ENCODE data around the gene MLLT3.
A peak's percentile ranks its signal among the peaks of the same experiment; 100 is the strongest.

Gene MLLT3

DNA sequence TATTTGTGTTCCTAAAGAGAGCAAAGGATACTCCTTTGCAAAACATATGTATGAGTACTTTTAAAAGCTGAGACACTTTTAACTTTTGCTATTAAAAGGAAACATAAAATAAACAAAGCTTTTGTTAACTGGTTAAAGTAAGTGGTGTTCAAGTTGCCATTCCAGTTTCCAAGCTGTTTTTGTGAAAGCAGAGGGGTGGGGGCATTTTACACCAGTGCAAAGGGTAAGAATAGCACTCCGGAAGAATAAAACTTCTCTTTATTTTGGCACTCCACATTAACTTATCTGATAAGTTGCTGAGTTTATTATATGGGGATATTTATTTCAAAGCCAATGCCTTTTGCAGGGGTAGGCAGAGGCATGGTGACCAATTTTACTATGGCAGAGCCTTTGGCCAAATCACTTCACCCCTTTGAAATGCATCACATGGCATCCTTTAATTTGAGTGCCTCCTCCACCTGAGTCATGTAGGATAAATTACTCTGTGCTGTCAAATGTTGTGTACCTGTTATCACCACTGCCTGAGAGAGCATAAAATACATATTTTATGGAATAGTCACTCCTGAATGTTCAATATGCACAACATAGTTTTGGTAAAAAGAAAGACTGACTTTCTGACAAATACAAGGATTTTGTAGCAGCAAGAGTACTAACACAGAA lies 62.9 kb downstream of the MLLT3 start:
- DNase-seq (ENCODE audit: low read depth in 1 of 2, low spot score in 1 of 2), result no peak

DNA sequence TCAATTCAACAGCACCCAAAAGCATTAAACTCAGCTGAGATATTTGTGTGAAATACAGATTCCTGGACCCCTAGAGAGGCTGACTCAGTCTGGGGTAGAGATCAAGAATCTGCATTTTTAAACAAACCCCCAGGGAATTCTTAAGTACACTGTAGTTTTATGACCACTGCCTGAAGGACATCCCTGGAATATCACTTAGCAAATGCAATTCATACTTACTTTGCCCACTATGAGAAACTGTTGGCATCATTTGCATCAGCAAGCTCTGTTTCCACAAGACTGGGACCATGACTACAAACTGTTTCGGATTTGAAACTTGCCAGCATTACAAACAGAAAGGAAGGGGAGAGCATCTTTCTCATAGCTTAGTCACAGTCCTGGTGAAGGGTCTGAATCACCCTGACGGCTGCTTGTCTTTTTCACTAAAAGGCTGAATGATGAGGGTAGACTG lies 63.7 kb downstream of the MLLT3 start:
- peak in 1 of 2 donors; percentile 57 for DNase-seq (ENCODE audit: low read depth in 1 of 2, low spot score in 1 of 2)

DNA sequence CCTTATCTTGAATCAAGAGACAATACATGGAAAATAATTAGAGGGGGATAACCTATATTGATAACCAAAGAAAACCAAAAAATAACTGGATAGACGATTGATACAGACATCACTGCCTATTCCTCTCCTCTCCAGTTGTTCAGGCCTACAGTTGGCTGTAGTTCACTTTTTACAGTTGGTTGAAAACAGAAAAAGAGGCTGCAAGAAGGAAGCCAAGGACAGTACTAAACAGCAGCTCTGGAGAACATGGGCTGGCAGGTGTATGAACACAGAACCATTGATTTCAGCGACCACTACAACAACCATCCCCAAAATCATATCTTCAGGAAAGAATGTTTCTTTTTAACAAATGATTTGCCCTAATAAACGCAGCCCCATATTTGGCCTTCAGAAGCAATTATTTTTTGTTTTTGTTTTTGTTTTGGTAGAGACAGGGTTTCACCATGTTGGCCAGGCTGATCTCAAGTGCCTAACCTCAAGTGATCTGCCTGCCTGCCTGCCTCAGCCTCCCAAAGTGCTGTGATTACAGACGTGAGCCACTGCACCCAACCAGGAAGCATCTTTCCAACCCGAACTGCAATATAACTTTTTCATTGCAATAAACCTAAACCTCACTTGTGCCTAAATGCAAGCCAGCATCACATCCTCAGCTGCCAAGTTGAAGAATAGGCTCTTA lies 64.3 kb downstream of the MLLT3 start:
- DNase-seq (ENCODE audit: low read depth in 1 of 2, low spot score in 1 of 2), result no peak

DNA sequence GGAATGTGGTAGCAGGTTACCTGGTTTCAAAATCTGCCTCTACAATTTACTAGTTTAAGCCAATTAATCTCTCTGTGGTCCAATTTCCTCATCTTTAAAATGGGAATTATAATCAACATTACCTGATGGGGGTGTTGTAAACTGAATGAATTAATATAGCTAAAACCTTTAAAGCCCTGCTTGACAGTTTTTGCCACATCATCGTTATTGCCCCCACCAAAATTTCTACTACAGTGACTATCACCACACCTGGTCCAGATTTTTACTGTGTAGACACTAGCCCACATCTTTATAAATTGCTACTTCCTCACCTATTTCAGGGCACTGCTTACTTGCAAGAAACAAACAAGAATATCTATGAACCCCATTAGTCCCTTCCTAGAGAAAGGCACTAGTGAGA lies 65.0 kb downstream of the MLLT3 start:
- DNase-seq (ENCODE audit: low read depth in 1 of 2, low spot score in 1 of 2), result no peak

DNA sequence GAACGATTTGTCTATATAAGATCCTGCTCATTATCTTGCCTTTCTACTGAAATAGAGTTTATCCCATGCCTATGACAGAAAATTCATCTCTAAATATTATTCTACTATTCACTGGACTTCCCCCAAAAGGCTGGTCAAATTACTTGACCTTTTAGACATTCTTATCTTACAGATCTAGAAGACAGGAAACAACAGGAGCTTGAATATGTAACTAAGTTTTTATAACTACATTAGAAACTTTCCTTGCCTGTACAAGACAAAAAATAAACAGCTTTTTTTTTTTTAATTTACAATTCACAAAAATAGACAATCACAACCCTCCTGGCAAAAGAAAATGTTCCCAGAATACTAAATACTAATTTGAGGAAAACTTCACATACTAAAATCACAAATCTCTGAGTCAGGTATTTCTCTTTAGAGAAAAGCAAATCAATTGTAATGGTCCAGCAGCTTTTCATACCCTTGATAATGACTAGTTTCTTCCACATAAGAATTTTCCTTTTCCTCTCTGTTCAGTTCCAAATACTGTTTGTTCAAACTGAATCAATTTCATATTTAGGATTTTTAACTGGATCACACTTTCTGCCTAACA lies 68.6 kb downstream of the MLLT3 start:
- no peak for DNase-seq (ENCODE audit: low read depth in 1 of 2, low spot score in 1 of 2)

DNA sequence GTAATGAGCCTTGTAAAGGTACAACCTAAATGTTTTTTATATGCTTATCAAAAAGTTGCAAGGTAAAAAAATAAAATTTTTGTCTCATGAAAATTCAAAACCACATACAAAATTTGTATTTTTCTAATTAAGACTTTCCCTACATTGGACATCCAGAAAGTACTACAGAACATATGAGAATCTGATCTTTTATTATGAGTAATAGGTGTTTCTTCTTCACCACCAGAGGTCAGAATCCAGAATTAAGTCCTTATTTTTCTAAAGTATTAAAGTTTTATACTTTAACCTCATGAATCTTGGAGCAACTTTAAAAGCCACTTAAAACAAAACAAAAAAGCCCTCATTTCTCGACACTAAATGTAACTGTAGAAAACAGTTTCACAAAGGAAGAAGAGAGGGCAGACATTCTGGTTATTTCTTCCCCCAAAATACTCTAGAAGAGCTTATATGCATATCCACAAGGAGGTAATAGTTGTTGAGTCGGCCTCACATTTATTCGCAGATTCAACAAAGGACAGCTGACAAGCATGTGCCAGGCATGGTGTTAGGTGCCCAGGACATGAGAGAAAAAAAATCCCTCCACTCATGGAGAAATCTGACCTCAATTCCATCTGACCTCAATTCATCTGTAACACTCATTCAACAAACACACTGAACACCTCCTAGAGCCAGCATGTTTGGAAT lies 69.3 kb downstream of the MLLT3 start:
- DNase-seq (ENCODE audit: low read depth in 1 of 2, low spot score in 1 of 2), result no peak

- no peak for DNase-seq (ENCODE audit: low read depth in 1 of 2, low spot score in 1 of 2)
These were observed 70.5 kb downstream of the MLLT3 start for GRCh38 chr9:20551835-20552234.

GRCh38 chr9:20551236-20551635 lies 71.1 kb downstream of the MLLT3 start:
- DNase-seq (ENCODE audit: low read depth in 1 of 2, low spot score in 1 of 2), result no peak

GRCh38 chr9:20550326-20550725 lies 72.0 kb downstream of the MLLT3 start:
- no peak for DNase-seq (ENCODE audit: low read depth in 1 of 2, low spot score in 1 of 2)

- no peak for DNase-seq (ENCODE audit: low read depth in 1 of 2, low spot score in 1 of 2)
These were observed 73.2 kb downstream of the MLLT3 start for GRCh38 chr9:20549053-20549452.

GRCh38 chr9:20545023-20545622 lies 77.2 kb downstream of the MLLT3 start:
- DNase-seq (ENCODE audit: low read depth in 1 of 2, low spot score in 1 of 2), result no peak

- DNase-seq (ENCODE audit: low read depth in 1 of 2, low spot score in 1 of 2), result no peak
These were observed 82.0 kb downstream of the MLLT3 start for GRCh38 chr9:20540169-20540863.

- no peak for DNase-seq (ENCODE audit: low read depth in 1 of 2, low spot score in 1 of 2)
These were observed 83.3 kb downstream of the MLLT3 start for GRCh38 chr9:20538956-20539355.

DNA sequence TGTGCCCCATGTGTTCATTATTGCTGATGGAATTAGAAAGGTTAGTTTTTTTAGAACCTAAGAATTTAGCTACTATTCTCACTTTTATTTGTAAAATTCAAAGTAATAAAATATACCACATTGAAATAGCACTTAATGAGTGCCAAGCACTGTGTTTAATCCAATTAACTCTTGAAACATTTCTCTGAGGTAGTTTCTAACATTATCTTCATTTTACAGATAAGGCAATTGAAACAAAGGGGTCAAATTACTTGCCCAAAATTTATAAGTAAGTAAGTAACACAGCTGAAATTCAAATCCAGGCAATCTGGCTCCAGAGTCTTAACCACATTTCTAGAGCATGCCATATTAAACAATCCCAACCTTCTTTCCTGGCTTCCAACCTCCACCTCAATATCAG lies 84.2 kb downstream of the MLLT3 start:
- no peak for DNase-seq (ENCODE audit: low read depth in 1 of 2, low spot score in 1 of 2)

DNA sequence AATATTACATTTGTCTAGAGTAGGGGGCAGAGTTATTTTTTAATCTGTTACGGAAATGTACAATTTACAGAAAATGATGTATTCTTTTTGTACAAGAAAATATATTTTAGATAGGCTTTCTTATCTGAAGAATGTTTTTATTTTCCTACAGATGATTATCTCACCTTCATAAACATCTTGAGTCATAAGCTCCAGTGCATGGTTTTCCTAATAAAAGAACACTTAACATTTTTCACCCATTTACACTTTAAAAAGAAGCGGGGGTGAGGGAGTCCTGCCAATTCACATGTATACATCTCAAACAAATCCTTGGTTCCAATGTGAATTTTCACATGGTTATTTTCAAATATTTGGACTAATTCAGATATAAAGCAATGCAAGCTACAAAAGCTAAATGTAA lies 85.0 kb downstream of the MLLT3 start:
- DNase-seq (ENCODE audit: low read depth in 1 of 2, low spot score in 1 of 2), result no peak

GRCh38 chr9:20532584-20532983 lies 89.7 kb downstream of the MLLT3 start:
- no peak for DNase-seq (ENCODE audit: low read depth in 1 of 2, low spot score in 1 of 2)

- DNase-seq (ENCODE audit: low read depth in 1 of 2, low spot score in 1 of 2), result no peak
These were observed 92.5 kb downstream of the MLLT3 start for GRCh38 chr9:20529837-20530236.

DNA sequence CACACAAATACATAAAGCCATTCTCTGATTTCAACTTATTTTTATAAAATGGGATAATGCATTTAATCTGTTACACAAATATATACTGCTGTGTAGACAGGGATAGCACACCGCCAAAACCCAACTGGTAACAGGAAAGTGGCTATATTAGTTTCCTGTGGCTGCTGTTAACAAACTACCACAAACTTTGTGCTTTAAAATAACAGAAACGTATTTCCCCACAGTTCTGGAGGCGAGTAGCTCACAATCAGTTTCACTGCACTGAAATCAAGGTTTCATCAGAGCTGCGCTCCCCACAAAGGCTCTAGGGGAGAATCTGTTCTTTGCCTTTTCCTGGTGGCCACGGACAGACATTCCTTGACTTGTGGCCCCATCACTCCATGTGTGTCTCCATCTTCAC lies 94.0 kb downstream of the MLLT3 start:
- DNase-seq (ENCODE audit: low read depth in 1 of 2, low spot score in 1 of 2), result no peak

- DNase-seq (ENCODE audit: low read depth in 1 of 2, low spot score in 1 of 2), result no peak
These were observed 95.6 kb downstream of the MLLT3 start for GRCh38 chr9:20526500-20527319.

- DNase-seq (ENCODE audit: low read depth in 1 of 2, low spot score in 1 of 2), result no peak
These were observed 97.5 kb downstream of the MLLT3 start for GRCh38 chr9:20524776-20525175.
